Cortex of kidney (tissue), 1 donor: ENCODE data around the gene KLC1.

Source experiments
- DNase-seq: peaks from one replicate; lab custom pipeline; 2025; lab: John Stamatoyannopoulos, UW

KLC1 gene

DNA sequence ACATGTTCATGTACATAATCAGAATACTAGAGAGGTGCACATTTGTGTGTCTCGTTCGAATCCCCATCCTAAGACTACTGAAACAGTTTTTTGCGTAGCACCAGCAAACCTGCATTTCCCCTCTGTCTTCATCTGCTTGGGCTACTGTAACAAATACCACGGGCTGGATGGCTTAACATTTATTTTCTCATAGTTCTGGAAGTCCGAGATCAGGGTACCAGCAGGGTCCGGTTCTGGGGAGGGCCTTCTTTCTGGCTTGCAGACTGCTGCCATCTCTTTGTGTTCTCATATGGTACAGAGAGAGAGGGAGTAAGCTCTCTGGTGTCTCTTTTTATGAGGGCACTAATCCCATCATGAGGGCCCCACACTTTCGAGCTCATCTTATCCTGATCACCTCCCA lies 30.6 kb downstream of the KLC1 start:
- no peak for DNase-seq

DNA sequence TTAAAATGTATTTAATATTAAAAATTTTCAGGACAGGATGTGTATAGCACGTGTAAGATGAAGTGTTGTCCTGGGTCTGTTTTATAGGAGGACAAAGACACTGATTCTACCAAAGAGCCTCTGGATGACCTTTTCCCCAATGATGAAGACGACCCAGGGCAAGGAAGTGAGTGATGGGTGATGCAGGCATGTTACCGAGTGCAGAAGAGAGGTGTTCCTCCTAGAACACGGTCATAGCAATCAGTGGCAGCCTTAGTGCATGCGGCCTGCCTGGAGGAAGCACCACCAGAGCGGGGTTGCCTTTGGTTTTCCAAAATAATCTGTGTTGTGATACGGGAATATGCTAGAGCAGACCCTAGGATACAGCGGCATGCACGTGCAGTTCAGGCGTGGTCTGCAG lies 33.0 kb downstream of the KLC1 start:
- DNase-seq = no peak

GRCh38 chr14:103662591-103662990 lies 33.6 kb downstream of the KLC1 start:
- DNase-seq = no peak

DNA sequence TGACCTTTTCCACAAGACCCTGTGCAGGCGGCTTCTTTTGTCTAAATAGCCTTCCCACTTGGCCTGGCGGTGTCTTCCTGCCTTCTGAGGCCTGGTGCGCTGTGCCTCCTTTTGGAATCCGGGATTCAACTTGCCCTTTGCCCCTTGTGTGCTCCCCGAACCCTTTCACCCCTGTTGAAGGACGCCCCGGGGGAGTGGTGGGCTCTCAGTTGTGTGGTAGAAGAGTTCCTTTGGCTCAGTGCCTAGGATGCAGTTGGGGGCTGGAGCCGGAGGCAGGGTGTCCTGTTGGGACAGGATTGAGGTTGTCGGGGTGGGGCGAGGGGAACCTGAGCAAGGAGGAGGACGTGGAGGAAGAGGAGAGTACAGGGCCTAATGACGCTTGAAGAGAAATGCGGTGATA lies 34.5 kb downstream of the KLC1 start:
- no peak for DNase-seq

DNA sequence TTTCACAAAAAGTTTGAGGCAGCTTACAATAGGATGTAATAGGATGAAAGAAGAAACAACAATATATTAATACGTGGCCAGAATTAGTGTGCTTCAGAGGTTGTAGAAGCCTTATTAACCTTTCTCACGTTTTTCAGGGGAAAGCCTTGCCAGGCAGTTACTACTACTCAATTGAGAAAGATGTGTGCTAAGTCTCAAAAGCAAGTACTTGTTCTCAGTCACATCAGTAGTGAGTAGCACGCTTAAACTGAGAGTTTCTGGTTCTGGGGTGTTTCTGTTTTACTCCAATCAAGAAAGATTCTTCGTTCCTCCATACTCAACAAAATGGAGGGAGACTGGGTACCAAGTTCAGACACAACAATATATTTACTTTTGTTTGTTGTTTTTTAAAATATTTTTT lies 38.7 kb downstream of the KLC1 start:
- DNase-seq = no peak

- no peak for DNase-seq
Observed at GRCh38 chr14:103668117-103668516, 39.1 kb downstream of the KLC1 start.

GRCh38 chr14:103669370-103669769 lies 40.4 kb downstream of the KLC1 start:
- no peak for DNase-seq

DNA sequence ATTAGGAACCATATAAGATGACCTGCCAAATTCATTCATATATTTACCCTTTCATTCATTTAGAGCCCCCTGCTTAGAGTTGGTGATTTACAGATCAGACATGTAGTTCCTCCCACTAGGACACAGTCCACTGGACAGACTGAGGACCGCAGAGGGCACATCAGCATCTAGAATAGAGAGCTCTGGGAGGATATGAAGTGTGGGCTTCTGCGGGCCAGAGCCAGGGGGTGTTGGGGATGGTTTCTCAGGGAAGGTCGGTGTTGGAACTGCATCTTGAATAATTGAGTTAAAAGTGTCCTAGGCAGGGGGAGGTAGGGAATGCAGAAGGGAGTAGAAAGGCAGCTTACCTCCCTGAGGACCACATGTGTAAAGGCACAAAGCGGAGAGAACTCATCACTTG lies 42.9 kb downstream of the KLC1 start:
- DNase-seq = no peak

DNA sequence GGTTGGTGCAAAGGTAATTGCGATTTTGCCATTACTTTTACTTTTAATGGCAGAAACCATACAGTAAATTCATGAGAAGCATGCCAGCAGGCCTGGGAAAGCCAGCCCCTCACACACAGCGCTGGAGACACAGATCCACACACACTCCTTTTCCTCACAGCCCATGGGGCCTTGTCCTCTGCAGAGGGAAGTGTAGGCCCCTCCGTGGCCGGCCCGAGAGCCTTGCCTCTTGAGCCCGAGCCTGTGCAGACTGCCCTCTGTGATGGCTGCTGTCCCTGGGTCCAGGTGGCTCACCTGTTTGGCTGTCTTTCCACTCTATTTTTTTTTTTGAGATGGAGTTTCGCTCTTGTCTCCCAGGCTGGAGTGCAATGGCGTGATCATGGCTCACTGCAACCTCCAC lies 46.9 kb downstream of the KLC1 start:
- no peak for DNase-seq

DNA sequence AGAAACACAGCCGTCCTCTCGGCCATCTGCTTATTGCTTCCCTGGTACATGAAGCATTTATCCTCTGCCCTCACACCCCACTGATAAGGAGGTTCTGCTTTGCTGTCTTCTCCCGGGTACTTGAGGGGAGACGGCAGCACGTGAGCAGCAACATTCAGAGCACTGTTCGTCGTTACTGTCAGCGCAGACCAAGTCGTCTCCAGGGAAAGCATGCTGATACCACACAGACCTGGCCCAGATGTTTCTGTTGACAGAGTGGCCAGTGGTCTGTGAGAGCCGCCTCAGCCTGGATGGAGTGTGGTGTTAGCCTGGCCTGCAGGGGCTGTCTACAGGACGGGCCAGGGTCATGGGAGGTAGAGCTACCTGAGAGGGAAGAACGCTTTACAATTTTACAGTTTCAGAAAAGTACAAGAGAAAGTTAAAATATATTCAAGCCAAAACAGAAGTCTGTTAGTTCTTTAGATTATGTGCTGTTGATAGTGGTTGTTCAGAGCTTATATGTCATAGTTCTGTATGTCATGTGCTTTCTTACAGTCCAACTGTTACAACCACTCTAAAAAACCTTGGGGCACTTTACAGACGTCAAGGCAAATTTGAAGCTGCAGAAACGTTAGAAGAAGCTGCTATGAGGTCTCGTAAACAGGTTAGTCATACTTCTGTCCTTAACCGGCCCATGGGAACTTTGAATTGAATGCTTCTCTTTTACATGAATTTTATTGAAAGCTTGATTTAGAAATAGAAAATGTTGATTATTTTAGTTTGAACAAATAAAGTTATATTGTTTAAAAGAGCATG lies 48.1 kb downstream of the KLC1 start:
- DNase-seq = no peak

GRCh38 chr14:103679351-103679750 lies 50.3 kb downstream of the KLC1 start:
- DNase-seq = no peak

GRCh38 chr14:103680491-103681231 lies 51.6 kb downstream of the KLC1 start:
- DNase-seq = no peak

GRCh38 chr14:103683139-103683538 lies 54.1 kb downstream of the KLC1 start:
- DNase-seq = no peak

DNA sequence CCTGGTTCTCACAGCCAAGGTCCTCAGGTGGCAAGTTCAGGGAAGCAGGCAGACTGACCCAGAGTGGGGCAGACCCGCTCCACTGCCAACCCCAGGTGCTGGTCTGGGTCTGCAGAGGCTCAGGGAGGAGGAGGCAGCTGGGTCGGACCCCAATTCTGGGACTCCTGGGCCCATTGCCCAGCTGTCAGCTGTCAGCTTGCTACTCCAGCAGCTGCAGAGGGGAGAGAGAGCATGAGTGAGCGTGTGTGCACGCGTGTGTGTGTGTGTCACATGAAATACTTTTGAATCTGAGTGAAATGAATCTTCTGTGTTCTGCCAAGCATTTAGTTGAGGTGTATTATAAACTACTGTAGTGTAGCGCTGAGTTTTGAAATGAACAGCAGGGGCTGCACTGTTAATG lies 55.5 kb downstream of the KLC1 start:
- no peak for DNase-seq

DNA sequence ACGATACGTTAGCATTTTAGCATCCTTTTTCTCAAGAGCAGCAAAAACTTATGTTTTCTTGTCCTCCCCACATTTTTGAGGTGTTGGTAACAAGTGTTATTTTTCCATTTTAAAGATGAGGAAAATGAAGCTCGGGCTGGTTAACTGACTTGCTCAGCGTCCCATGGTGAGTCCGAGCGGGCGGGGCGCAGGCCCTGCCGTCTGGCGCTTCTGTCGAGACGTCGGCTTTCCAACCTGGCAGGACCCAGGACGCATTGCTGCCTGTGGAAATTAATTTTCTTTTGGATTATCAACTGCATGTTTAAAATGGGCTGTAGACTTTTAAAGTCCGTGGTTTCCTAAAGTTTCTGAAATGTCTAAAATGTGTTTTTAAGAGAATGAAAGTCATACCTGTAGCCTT lies 55.9 kb downstream of the KLC1 start:
- no peak for DNase-seq

GRCh38 chr14:103685276-103686211 lies 56.5 kb downstream of the KLC1 start:
- no peak for DNase-seq

GRCh38 chr14:103686831-103687485 lies 57.9 kb downstream of the KLC1 start:
- no peak for DNase-seq

GRCh38 chr14:103687712-103688111 lies 58.7 kb downstream of the KLC1 start:
- DNase-seq = no peak

GRCh38 chr14:103688441-103688840 lies 59.4 kb downstream of the KLC1 start:
- no peak for DNase-seq

DNA sequence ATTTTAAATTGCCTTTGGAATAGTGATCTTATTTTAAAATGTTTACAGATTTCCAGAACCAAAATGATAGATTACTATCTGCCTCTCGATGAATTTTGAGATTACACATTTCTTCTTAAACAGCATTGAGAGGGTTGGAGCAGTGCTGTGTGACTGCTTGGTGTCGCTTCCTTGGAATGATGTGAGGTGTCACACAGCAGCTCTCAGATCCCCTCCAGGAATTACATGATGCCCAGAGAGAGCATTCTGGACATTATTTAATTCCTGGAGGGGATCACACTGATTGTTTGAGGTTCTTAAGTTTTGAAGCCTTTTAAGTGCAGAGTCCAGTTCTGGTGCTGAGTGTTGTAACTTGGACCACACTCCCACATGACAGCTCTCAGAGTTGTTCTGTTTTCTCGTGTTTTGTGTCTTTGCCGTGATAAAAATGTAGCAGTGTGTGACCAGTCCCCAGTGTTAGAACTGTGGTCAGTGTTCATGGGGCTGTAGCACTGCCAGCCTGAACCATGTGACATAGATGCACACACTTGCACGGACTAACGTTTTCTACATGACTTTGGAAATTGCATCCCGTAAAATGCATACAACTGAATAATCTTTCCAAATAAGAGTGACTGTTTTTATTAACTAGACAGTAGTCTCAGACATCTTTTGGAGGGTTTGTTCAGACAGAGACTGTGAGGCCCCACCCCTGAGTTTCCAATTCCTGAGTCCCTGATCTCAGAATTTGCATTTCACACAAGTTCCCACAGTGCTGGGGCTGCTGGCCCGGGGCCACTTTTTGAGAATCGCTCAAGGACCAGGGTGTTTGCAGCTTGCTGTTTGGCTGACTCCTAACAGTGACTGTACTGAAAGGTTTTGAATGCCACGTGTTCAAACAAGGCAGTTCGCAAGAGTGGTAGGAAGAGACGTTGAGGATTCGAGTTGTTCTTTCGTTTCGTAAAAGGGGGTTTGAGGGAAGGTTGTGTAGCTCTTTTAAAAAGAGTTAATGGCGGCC lies 60.2 kb downstream of the KLC1 start:
- no peak for DNase-seq

- DNase-seq = no peak
Observed at GRCh38 chr14:103690332-103690731, 61.3 kb downstream of the KLC1 start.
